Neuron (in vitro differentiated cells): ENCODE measurements around the gene USB1.

ENCODE experiments used
- H2AFZ ChIP-seq: one replicate; pipeline ENCODE4 v1.6.1; 2013; ENCODE audit warnings: low read depth, mild to moderate bottlenecking, inconsistent platforms, low read length, moderate library complexity
- H3K27me3 ChIP-seq: one replicate; pipeline ENCODE4 v1.6.1; 2013; ENCODE audit warnings: low read length; ENCODE audit not compliant: insufficient read depth
- H3K36me3 ChIP-seq: one replicate; pipeline ENCODE4 v1.6.1; 2013; ENCODE audit warnings: low read length; ENCODE audit not compliant: insufficient read depth
- H3K4me1 ChIP-seq: one replicate; pipeline ENCODE4 v1.6.1; 2013; ENCODE audit warnings: low read length; ENCODE audit not compliant: insufficient read depth
- H3K4me3 ChIP-seq: 2 replicates; pipeline ENCODE4 v1.5.1; 2013; ENCODE audit warnings: mild to moderate bottlenecking, low read length, moderate library complexity
- H3K9me3 ChIP-seq: one replicate; pipeline ENCODE4 v1.6.1; 2013; ENCODE audit warnings: low read length

USB1 gene

GRCh38 chr16:57961538-57961937, 39.7 kb upstream of the USB1 start:
- Histone ChIP-seq H3K4me1 (no peaks in the 10 kb centered on the region), H2AFZ (no peak overlapping the region), H3K36me3 (no peaks in the 10 kb centered on the region), H3K27me3 (peaks cover 26% of the 10 kb centered on the region), H3K4me3 (no peak overlapping the region), H3K9me3 (no peaks in the 10 kb centered on the region)

GRCh38 chr16:57962046-57962445, 39.2 kb upstream of the USB1 start:
- no peak overlapping the region for H3K4me3 ChIP-seq
- H3K4me1 ChIP-seq = no peaks in the 10 kb centered on the region
- no peaks in the 10 kb centered on the region for H3K36me3 ChIP-seq
- no peak overlapping the region for H2AFZ ChIP-seq
- peaks cover 24% of the 10 kb centered on the region for H3K27me3 ChIP-seq
- H3K9me3 ChIP-seq = no peaks in the 10 kb centered on the region

GRCh38 chr16:57962756-57963155, 38.5 kb upstream of the USB1 start:
- no peaks in the 10 kb centered on the region for H3K36me3 ChIP-seq
- peaks cover 24% of the 10 kb centered on the region for H3K27me3 ChIP-seq

GRCh38 chr16:57964157-57964700, 37.0 kb upstream of the USB1 start:
- Histone ChIP-seq H3K4me1 (no peaks in the 10 kb centered on the region), H2AFZ (no peak overlapping the region), H3K27me3 (peaks cover 21% of the 10 kb centered on the region), H3K4me3 (no peak overlapping the region), H3K9me3 (no peaks in the 10 kb centered on the region), H3K36me3 (no peaks in the 10 kb centered on the region)

More at GRCh38 chr16:57962756-57963155, 38.5 kb upstream of the USB1 start:
- Histone ChIP-seq H3K4me3 (no peak overlapping the region), H2AFZ (no peak overlapping the region), H3K9me3 (no peaks in the 10 kb centered on the region), H3K4me1 (no peaks in the 10 kb centered on the region)

GRCh38 chr16:57966204-57966771, 34.9 kb upstream of the USB1 start:
- Histone ChIP-seq H3K9me3 (no peaks in the 10 kb centered on the region), H3K36me3 (no peaks in the 10 kb centered on the region), H3K4me1 (no peaks in the 10 kb centered on the region), H3K4me3 (no peak overlapping the region), H3K27me3 (peaks cover 14% of the 10 kb centered on the region), H2AFZ (no peak overlapping the region)

- H3K4me1 ChIP-seq = no peaks in the 10 kb centered on the region
- H2AFZ ChIP-seq = no peak overlapping the region
- no peak overlapping the region for H3K4me3 ChIP-seq
- H3K9me3 ChIP-seq = no peaks in the 10 kb centered on the region
- H3K36me3 ChIP-seq = no peaks in the 10 kb centered on the region
- peaks cover 14% of the 10 kb centered on the region for H3K27me3 ChIP-seq
These were observed 34.2 kb upstream of the USB1 start for GRCh38 chr16:57966986-57967385.

GRCh38 chr16:57967916-57968315, 33.3 kb upstream of the USB1 start:
- no peaks in the 10 kb centered on the region for H3K4me1 ChIP-seq
- H3K36me3 ChIP-seq = no peaks in the 10 kb centered on the region
- H3K27me3 ChIP-seq = peaks cover 9% of the 10 kb centered on the region
- H3K4me3 ChIP-seq = no peak overlapping the region
- no peaks in the 10 kb centered on the region for H3K9me3 ChIP-seq
- no peak overlapping the region for H2AFZ ChIP-seq

- Histone ChIP-seq H2AFZ (no peak overlapping the region), H3K4me1 (no peaks in the 10 kb centered on the region), H3K9me3 (no peaks in the 10 kb centered on the region), H3K4me3 (no peak overlapping the region), H3K36me3 (no peaks in the 10 kb centered on the region), H3K27me3 (peaks cover 6% of the 10 kb centered on the region)
These were observed 31.6 kb upstream of the USB1 start for GRCh38 chr16:57969451-57970123.

- peaks cover 6% of the 10 kb centered on the region for H3K27me3 ChIP-seq
- H3K4me1 ChIP-seq = no peaks in the 10 kb centered on the region
- no peaks in the 10 kb centered on the region for H3K9me3 ChIP-seq
- no peak overlapping the region for H2AFZ ChIP-seq
- H3K36me3 ChIP-seq = no peaks in the 10 kb centered on the region
- H3K4me3 ChIP-seq = no peak overlapping the region
These were observed 30.9 kb upstream of the USB1 start for GRCh38 chr16:57970319-57970718.

- Histone ChIP-seq H3K36me3 (no peaks in the 10 kb centered on the region), H3K4me1 (peaks cover 2% of the 10 kb centered on the region), H3K4me3 (no peak within 1 kb of the TSS), H2AFZ (no peak within 1 kb of the TSS), H3K9me3 (no peaks in the 10 kb centered on the region), H3K27me3 (peaks cover 6% of the 10 kb centered on the region)
These were observed 30.2 kb upstream of the USB1 start, which contains the start of gene CNGB1 for GRCh38 chr16:57970970-57971369. Gene CNGB1, minus strand, starts transcription at chr16:57971128. Its CDS starts 3,842 bp downstream, at chr16:57967286.

- Histone ChIP-seq H2AFZ (no peak overlapping the region), H3K36me3 (no peaks in the 10 kb centered on the region), H3K9me3 (no peaks in the 10 kb centered on the region)
These were observed 29.4 kb upstream of the USB1 start for GRCh38 chr16:57971848-57972247.

GRCh38 chr16:57972306-57972705, 28.9 kb upstream of the USB1 start:
- Histone ChIP-seq H3K4me3 (no peak overlapping the region), H3K9me3 (no peaks in the 10 kb centered on the region)

More at GRCh38 chr16:57971848-57972247, 29.4 kb upstream of the USB1 start:
- Histone ChIP-seq H3K27me3 (peaks cover 6% of the 10 kb centered on the region), H3K4me3 (no peak overlapping the region), H3K4me1 (peaks cover 8% of the 10 kb centered on the region)

GRCh38 chr16:57976331-57976796, 24.8 kb upstream of the USB1 start:
- Histone ChIP-seq H3K36me3 (no peaks in the 10 kb centered on the region), H3K4me1 (peaks cover 9% of the 10 kb centered on the region), H3K9me3 (no peaks in the 10 kb centered on the region), H2AFZ (no peak overlapping the region), H3K4me3 (no peak overlapping the region), H3K27me3 (peaks cover 9% of the 10 kb centered on the region)

More at GRCh38 chr16:57972306-57972705, 28.9 kb upstream of the USB1 start:
- H2AFZ ChIP-seq = no peak overlapping the region
- no peaks in the 10 kb centered on the region for H3K36me3 ChIP-seq
- peaks cover 6% of the 10 kb centered on the region for H3K27me3 ChIP-seq
- H3K4me1 ChIP-seq = peaks cover 8% of the 10 kb centered on the region
